Astrocyte of the cerebellum (primary cell): ENCODE results near the gene NFX1.

Experiments used
- DNase-seq: peaks from one replicate; pipeline ENCODE4 v3.0.0-alpha.2; 2011; ENCODE audit warnings: low read depth
- H3K4me3 ChIP-seq: 2 replicates; pipeline ENCODE4 v1.5.1; 2011; ENCODE audit warnings: mild to moderate bottlenecking, low read depth, low read length, moderate library complexity
- in situ Hi-C: cut with HindIII; loops from 2 replicates; pipeline ENCODE4 v1.10.0; 2017; ENCODE audit warnings: low sequenced_read_pairs
- TF ChIP-seq, protein P1 (sequence below): IDR thresholded peaks from 2 replicates; pipeline ENCODE4 v1.5.1; 2012; ENCODE audit warnings: low read length, low read depth, moderate library complexity, mild to moderate bottlenecking; ENCODE audit errors: missing control alignments

NFX1 gene

DNA sequence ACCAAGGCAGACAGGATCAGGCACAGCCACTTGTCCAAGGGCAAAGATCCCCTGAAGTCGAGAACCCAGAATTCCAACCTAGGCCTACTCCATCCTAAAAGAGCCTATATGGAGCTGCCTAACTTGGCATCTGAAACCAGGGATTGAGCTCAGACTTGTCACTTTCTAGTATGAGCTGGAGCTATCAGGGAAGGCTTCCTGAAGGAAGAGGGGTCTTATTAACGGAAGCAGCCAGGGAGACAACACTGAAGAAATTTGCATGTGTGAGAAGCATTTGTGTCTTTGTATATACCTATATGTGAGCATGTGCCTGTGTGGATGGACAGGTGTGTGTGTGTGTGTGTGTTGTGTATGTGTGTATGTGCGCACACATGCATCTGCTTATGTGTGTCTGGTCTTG lies 116.7 kb downstream of the NFX1 start:
- no peak for DNase-seq
- TF ChIP-seq, protein P1, sequence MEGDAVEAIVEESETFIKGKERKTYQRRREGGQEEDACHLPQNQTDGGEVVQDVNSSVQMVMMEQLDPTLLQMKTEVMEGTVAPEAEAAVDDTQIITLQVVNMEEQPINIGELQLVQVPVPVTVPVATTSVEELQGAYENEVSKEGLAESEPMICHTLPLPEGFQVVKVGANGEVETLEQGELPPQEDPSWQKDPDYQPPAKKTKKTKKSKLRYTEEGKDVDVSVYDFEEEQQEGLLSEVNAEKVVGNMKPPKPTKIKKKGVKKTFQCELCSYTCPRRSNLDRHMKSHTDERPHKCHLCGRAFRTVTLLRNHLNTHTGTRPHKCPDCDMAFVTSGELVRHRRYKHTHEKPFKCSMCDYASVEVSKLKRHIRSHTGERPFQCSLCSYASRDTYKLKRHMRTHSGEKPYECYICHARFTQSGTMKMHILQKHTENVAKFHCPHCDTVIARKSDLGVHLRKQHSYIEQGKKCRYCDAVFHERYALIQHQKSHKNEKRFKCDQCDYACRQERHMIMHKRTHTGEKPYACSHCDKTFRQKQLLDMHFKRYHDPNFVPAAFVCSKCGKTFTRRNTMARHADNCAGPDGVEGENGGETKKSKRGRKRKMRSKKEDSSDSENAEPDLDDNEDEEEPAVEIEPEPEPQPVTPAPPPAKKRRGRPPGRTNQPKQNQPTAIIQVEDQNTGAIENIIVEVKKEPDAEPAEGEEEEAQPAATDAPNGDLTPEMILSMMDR = no peak
- H3K4me3 ChIP-seq = no peak overlapping the region
- in situ Hi-C loops = loop anchor here (5.0 kb wide), 1 partner anchor 50 kb away; no protein-coding TSS in a partner anchor

- in situ Hi-C loops = loop anchor here (5.0 kb wide), 1 partner anchor 49 kb away; no protein-coding TSS in a partner anchor
- DNase-seq = no peak
- no peak overlapping the region for H3K4me3 ChIP-seq
- TF ChIP-seq, protein P1 = no peak
Observed at GRCh38 chr9:33408087-33408486, 117.8 kb downstream of the NFX1 start.

- no peak for DNase-seq
- TF ChIP-seq, protein P1 = no peak
- in situ Hi-C loops = no loop called here
- no peak overlapping the region for H3K4me3 ChIP-seq
Observed at GRCh38 chr9:33414268-33414667, 124.0 kb downstream of the NFX1 start.

GRCh38 chr9:33414889-33415500 lies 124.7 kb downstream of the NFX1 start:
- no peak overlapping the region for H3K4me3 ChIP-seq
- in situ Hi-C loops = no loop called here
- no peak for DNase-seq
- TF ChIP-seq, protein P1 = no peak

GRCh38 chr9:33415501-33416038 lies 125.3 kb downstream of the NFX1 start:
- no peak overlapping the region for H3K4me3 ChIP-seq
- in situ Hi-C loops = no loop called here
- TF ChIP-seq, protein P1 = peak; percentile 68
- no peak for DNase-seq

DNA sequence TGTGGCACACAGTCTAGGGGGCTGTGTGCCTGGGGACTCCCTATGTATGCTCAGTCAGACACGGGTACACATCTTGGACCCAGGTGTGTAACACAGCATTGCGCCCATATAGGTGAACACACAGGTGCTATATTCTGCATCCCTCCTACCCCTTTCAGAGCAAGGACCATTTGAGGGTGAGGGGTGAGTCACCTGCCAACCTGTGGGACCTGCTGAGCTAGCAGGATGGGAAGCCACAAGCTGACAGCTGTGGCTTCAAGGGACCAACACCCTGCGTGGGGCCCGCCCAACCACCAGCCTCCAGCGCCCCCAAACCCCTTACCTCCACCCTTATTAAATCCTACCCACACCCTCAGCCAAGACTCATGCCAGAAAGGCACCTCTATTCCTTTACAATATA lies 126.7 kb downstream of the NFX1 start:
- in situ Hi-C loops = no loop called here
- DNase-seq = no peak

More for the DNA sequence above, 126.7 kb downstream of the NFX1 start:
- TF ChIP-seq, protein P1 = no peak
- no peak overlapping the region for H3K4me3 ChIP-seq
